ENCODE data around the gene KCTD18.

- TF ChIP-seq CTCF (IDR thresholded peaks at IDR 0.05 in 8 of 11, conservative IDR thresholded peaks at IDR 0.05 in 3 of 11) (no peak), POLR2A (IDR thresholded peaks at IDR 0.05) (no peak)
Measured at GRCh38 chr2:200477667-200478131, 32.2 kb downstream of the KCTD18 start.
